Ammon's horn (tissue), 1 donor: ENCODE measurements around the gene PRX.
A peak's percentile ranks its signal among the peaks of the same experiment; 100 is the strongest.

Source experiments
- DNase-seq: peaks from one replicate; pipeline ENCODE4 v3.0.0-alpha.2; 2016; ENCODE audit warnings: low spot score

PRX gene

GRCh38 chr19:40363069-40363468 is 50.1 kb downstream of the PRX start:
- no peak for DNase-seq

- no peak for DNase-seq
These were observed 51.0 kb downstream of the PRX start for GRCh38 chr19:40362160-40362559.

- DNase-seq: peak; percentile 32
These were observed 52.4 kb downstream of the PRX start for GRCh38 chr19:40360708-40361241.

- no peak for DNase-seq
These were observed 53.0 kb downstream of the PRX start for GRCh38 chr19:40360020-40360707.

- peak; percentile 48 for DNase-seq
These were observed 54.4 kb downstream of the PRX start for GRCh38 chr19:40358773-40359172.

- DNase-seq: no peak
These were observed 55.5 kb downstream of the PRX start for GRCh38 chr19:40357640-40358039.

GRCh38 chr19:40356681-40357595 is 56.2 kb downstream of the PRX start:
- DNase-seq: no peak

- no peak for DNase-seq
These were observed 57.0 kb downstream of the PRX start for GRCh38 chr19:40355975-40356680.

- DNase-seq: peak; percentile 43
These were observed 64.1 kb downstream of the PRX start for GRCh38 chr19:40348961-40349507.

- peak; percentile 100 for DNase-seq
These were observed 64.9 kb downstream of the PRX start, which contains the start of the genes C19orf47 and PLD3 for GRCh38 chr19:40348125-40348913. Gene C19orf47, minus strand, starts transcription at chr19:40348397. Its CDS starts 6,540 bp downstream, at chr19:40341857. Gene PLD3, plus strand, starts transcription at chr19:40348695. Its CDS starts 17,789 bp downstream, at chr19:40366484.

GRCh38 chr19:40344422-40344821 is 68.8 kb downstream of the PRX start:
- DNase-seq: no peak
